OCI-LY3 (cell line): ENCODE results near the gene SREBF1.

Experiments used
- H2AFZ ChIP-seq: fragments of 200-600, 300-600 bp; shearing (Covaris generic); 2 replicates; pipeline ENCODE4 v1.6.0; 2014; ENCODE audit warnings: antibody characterized with exemption, low read depth, low read length
- H3K27ac ChIP-seq: fragments of 200-600, 300-600 bp; sonication (generic); 2 replicates; pipeline ENCODE4 v1.5.1; 2014; ENCODE audit warnings: mild to moderate bottlenecking, low read length, moderate library complexity, mixed read lengths
- H3K27me3 ChIP-seq: fragments of 200-600, 300-600 bp; sonication (generic); 2 replicates; pipeline ENCODE4 v1.6.1; 2014; ENCODE audit warnings: low read depth, low read length, mixed read lengths
- H3K36me3 ChIP-seq: fragments of 200-600, 300-600 bp; sonication (generic); replicated peaks from 2 replicates; pipeline ENCODE3; 2014; ENCODE audit warnings: low read depth, low read length, mixed read lengths
- H3K4me1 ChIP-seq: fragments of 300-600, 200-600 bp; sonication (generic); 2 replicates; pipeline ENCODE4 v1.6.1; 2014; ENCODE audit warnings: low read length, mixed read lengths
- H3K4me2 ChIP-seq: fragments of 200-600, 300-600 bp; sonication (generic); 2 replicates; pipeline ENCODE4 v1.6.1; 2014; ENCODE audit warnings: low read length, mixed read lengths
- H3K4me3 ChIP-seq: fragments of 300-600, 200-600 bp; sonication (generic); 2 replicates; pipeline ENCODE4 v1.5.1; 2014; ENCODE audit warnings: antibody characterized with exemption, mild to moderate bottlenecking, low read length, moderate library complexity
- H3K79me2 ChIP-seq: fragments of 300-600, 200-600 bp; shearing (Covaris generic); 2 replicates; pipeline ENCODE4 v1.6.1; 2014; ENCODE audit warnings: mild to moderate bottlenecking, low read length, mixed read lengths
- H3K9ac ChIP-seq: fragments of 300-600, 200-600 bp; shearing (Covaris generic); 2 replicates; pipeline ENCODE4 v1.6.0; 2014; ENCODE audit warnings: mild to moderate bottlenecking, low read length, moderate library complexity
- H3K9me3 ChIP-seq: fragments of 200-600, 300-600 bp; shearing (Covaris generic); 2 replicates; pipeline ENCODE4 v1.6.1; 2014; ENCODE audit warnings: low read length, mixed read lengths; ENCODE audit not compliant: insufficient read depth
- H4K20me1 ChIP-seq: fragments of 200-600, 300-600 bp; sonication (generic); 2 replicates; pipeline ENCODE4 v1.6.1; 2016; ENCODE audit warnings: low read length, mixed read lengths; ENCODE audit not compliant: insufficient read depth
- EZH2phosphoT487 ChIP-seq: fragments of 200-600 bp; shearing (Covaris generic); IDR thresholded peaks from 2 replicates; pipeline ENCODE4 v1.6.1; 2018; ENCODE audit warnings: antibody characterized with exemption, mixed run types, low read depth
- TF ChIP-seq, protein P1 (sequence below): fragments of 200-600, 300-600 bp; sonication (generic); IDR thresholded peaks from 2 replicates; pipeline ENCODE4 v1.5.1; 2014; ENCODE audit warnings: antibody characterized with exemption, low read length, low read depth

The SREBF1 gene

DNA sequence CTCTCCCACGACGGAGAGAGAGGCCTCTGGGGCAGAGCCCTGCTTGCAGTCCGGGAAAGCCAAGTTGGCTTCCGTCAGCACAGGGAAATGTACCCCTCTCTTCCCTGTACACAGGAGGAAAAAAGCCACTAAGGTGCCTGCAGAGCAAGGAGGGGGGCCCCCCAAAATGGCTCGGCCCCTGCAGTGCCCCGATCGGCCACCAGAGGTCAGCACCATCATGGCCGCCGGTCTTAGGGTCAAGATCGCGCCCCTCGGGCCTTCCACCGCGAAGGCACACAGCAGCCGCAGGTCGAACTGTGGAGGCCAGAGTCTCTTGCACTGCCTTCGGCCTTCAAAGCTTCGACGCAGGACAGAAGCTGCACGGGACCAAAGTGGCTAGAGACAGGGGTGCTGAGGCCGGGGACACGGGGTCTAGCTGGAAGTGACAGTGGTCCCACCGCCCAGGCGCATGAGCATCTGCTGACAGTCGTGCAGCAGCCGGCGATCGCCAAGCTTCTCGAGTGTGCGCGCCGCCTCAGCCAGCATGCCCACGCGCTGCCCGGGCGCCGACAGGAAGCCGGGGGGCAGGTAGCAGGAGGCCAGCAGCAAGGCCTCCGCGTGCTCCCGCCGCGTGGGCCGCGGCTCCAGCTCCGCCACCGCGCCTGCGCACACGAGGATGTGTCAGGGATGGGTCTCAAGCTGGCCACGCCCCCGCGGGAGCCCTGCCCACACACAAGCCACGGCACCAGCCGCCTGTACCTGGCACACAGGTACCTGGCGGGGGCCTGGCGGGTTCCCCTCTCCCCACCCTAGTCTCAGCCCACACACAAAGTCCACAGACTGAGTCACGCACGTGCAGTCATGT, 24.4 kb downstream of the SREBF1 start:
- Histone ChIP-seq H2AFZ (no peak overlapping the region), H3K9me3 (no peaks in the 10 kb centered on the region), H3K79me2 (no peaks in the 10 kb centered on the region), H3K36me3 (no peaks in the 10 kb centered on the region), H3K9ac (no peak overlapping the region), H4K20me1 (no peaks in the 10 kb centered on the region), H3K4me1 (peaks cover 2% of the 10 kb centered on the region; the same call in 1 of the 2 replicates), H3K4me2 (no peak overlapping the region), H3K4me3 (no peak overlapping the region), H3K27me3 (no peaks in the 10 kb centered on the region), H3K27ac (no peak overlapping the region)
- no peak for TF ChIP-seq EZH2phosphoT487
- TF ChIP-seq, protein P1, sequence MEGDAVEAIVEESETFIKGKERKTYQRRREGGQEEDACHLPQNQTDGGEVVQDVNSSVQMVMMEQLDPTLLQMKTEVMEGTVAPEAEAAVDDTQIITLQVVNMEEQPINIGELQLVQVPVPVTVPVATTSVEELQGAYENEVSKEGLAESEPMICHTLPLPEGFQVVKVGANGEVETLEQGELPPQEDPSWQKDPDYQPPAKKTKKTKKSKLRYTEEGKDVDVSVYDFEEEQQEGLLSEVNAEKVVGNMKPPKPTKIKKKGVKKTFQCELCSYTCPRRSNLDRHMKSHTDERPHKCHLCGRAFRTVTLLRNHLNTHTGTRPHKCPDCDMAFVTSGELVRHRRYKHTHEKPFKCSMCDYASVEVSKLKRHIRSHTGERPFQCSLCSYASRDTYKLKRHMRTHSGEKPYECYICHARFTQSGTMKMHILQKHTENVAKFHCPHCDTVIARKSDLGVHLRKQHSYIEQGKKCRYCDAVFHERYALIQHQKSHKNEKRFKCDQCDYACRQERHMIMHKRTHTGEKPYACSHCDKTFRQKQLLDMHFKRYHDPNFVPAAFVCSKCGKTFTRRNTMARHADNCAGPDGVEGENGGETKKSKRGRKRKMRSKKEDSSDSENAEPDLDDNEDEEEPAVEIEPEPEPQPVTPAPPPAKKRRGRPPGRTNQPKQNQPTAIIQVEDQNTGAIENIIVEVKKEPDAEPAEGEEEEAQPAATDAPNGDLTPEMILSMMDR = peak; percentile 54

DNA sequence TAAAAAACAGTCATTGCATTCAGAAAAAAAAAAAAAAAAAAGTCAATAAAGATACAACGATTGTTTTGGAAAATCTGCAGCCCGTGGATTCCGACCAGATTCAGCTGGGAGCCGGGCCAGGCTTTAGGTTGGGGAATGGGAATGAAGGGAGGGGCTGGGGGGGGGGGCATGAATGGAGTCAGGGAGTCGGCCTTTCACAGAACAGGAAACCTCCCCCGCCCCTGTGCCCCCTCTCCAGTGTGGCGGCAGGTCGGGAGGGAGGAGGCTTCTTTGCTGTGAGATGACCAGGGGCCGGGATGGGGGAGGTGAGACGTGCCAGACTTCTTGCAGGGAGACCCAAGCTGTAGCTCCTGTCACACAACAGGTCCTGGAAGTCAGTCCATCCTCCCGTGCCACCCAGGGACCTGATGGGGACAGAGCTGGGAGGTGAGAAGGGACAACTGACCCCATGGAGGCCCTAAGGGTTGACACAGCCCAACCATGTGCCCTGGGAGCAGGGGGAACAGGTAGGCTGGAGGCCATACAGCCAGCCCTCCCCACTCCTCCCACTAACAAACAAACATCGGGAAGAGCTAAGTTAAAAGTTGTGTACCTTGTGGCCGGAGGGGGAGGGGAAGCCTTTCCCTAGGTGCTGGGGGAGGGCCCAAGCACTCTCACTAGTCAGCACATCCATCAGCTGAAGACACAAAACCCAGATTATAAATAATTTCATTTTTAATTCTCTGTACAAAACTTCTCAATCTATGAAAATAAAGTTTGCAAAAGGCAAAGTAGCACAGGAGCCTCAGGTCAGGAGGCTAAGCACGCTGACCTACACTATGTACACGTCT, 25.2 kb downstream of the SREBF1 start:
- H3K9ac ChIP-seq = no peak overlapping the region
- H3K27me3 ChIP-seq = no peaks in the 10 kb centered on the region
- H3K4me2 ChIP-seq = no peak overlapping the region
- no peaks in the 10 kb centered on the region for H3K36me3 ChIP-seq
- H3K4me3 ChIP-seq = no peak overlapping the region
- no peak overlapping the region for H3K27ac ChIP-seq
- H3K9me3 ChIP-seq = no peaks in the 10 kb centered on the region
- no peaks in the 10 kb centered on the region for H3K79me2 ChIP-seq
- peaks cover 2% of the 10 kb centered on the region; the same call in 1 of the 2 replicates for H3K4me1 ChIP-seq
- no peaks in the 10 kb centered on the region for H4K20me1 ChIP-seq
- TF ChIP-seq EZH2phosphoT487 = no peak
- TF ChIP-seq, protein P1 = no peak
- H2AFZ ChIP-seq = no peak overlapping the region

DNA sequence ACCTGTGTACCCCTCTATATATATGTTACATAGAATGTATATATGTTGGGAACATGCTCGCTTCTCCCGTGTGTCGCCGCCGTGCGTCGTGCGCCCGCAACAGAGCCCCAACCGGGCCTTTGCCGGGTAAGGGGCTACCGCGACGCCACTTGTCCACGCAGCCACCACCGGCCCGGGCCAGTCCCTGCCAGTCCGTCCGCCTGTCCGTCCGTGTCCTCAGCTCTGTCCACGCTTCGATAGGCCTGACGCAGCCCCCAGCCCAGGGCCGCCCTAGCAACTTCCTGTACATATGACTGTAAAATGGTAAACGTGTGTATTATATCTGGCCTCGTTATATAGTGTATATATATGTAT, 25.9 kb downstream of the SREBF1 start:
- Histone ChIP-seq H3K9ac (no peak overlapping the region), H3K36me3 (no peaks in the 10 kb centered on the region), H3K4me2 (no peak overlapping the region), H3K4me1 (peaks cover 2% of the 10 kb centered on the region; the same call in 1 of the 2 replicates), H3K9me3 (no peaks in the 10 kb centered on the region), H3K27me3 (no peaks in the 10 kb centered on the region), H2AFZ (no peak overlapping the region), H3K4me3 (no peak overlapping the region), H4K20me1 (no peaks in the 10 kb centered on the region), H3K79me2 (no peaks in the 10 kb centered on the region), H3K27ac (no peak overlapping the region)
- TF ChIP-seq EZH2phosphoT487 = no peak
- TF ChIP-seq, protein P1 = no peak
